Caco-2 (cell line): ENCODE measurements around the gene ARPP21. TPM values are rescaled to one million over a fixed set of nuclear protein-coding genes. Genes with fewer than 3 reads are reported as not detected.

Experiments
- BruUV-seq: library from RNA; stranded (reverse); fragments of 400-500 nt; replicated peaks from 2 replicates; lab custom pipeline; 2021; lab: Mats Ljungman, UMichigan
- CTCF ChIA-PET: fragments of 300-600 bp; sonication (Branson Sonifier 250); formaldehyde crosslinking; loops from one replicate; lab custom pipeline; 2022; ENCODE audit warnings: antibody characterized with exemption; lab: Charles Lee
- POLR2A ChIA-PET: fragments of 300-600 bp; sonication (Branson Sonifier 250); formaldehyde crosslinking; loops from one replicate; lab custom pipeline; 2022; ENCODE audit warnings: antibody characterized with exemption; lab: Charles Lee
- DNase-seq, 2 experiments: peaks; one replicate each; pipeline versions ENCODE4 v3.0.0 to v3.0.0-alpha.2; 2020 to 2022
- H3K27me3 ChIP-seq: replicated peaks from 2 replicates; pipeline ENCODE4 v1.6.0; 2011; ENCODE audit warnings: low read length; ENCODE audit not compliant: control insufficient read depth, insufficient read depth
- H3K36me3 ChIP-seq: 2 replicates; pipeline ENCODE4 v1.5.1; 2011; ENCODE audit warnings: low read length; ENCODE audit not compliant: control insufficient read depth, insufficient read depth
- H3K4me1 ChIP-seq: fragments of 250-450 bp; sonication (Bioruptor Pico); 2 replicates; pipeline ENCODE4 v1.5.1; 2020; ENCODE audit warnings: mild to moderate bottlenecking
- H3K4me3 ChIP-seq: 2 replicates; pipeline ENCODE4 v1.5.1; 2011; ENCODE audit warnings: low read depth, mild to moderate bottlenecking, control low read depth, low read length
- H3K9me3 ChIP-seq: fragments of 250-450 bp; sonication (Bioruptor Pico); 2 replicates; pipeline ENCODE4 v1.5.1; 2020; ENCODE audit warnings: mild to moderate bottlenecking, moderate library complexity
- H3K27ac Mint-ChIP-seq: one replicate; pipeline ENCODE4 v1.8.0; 2022; ENCODE audit warnings: mixed read lengths; ENCODE audit not compliant: unreplicated experiment
- H3K27me3 Mint-ChIP-seq: one replicate; pipeline ENCODE4 v1.8.0; 2022; ENCODE audit warnings: mixed read lengths; ENCODE audit not compliant: insufficient read depth, unreplicated experiment
- H3K36me3 Mint-ChIP-seq: one replicate; pipeline ENCODE4 v1.8.0; 2022; ENCODE audit warnings: mild to moderate bottlenecking, mixed read lengths; ENCODE audit not compliant: insufficient read depth, unreplicated experiment
- H3K4me1 Mint-ChIP-seq: one replicate; pipeline ENCODE4 v1.8.0; 2022; ENCODE audit warnings: low read depth, mixed read lengths; ENCODE audit not compliant: unreplicated experiment
- H3K4me3 Mint-ChIP-seq: one replicate; pipeline ENCODE4 v1.8.0; 2022; ENCODE audit warnings: mild to moderate bottlenecking, moderate library complexity, mixed read lengths; ENCODE audit not compliant: unreplicated experiment
- H3K9me3 Mint-ChIP-seq: one replicate; pipeline ENCODE4 v1.8.0; 2022; ENCODE audit warnings: mixed read lengths; ENCODE audit not compliant: unreplicated experiment
- CTCF ChIP-seq, 2 experiments: fragments of 200-600 bp in 1 of 2; IDR thresholded peaks; 1 replicate in 1 of 2; 2 replicates in 1 of 2; pipeline versions ENCODE4 v1.5.1 to v1.8.0; 2011 to 2022; ENCODE audit warnings: antibody characterized with exemption in 1 of 2, control low read depth in 1 of 2, inconsistent platforms in 1 of 2, low read depth in 1 of 2, low read length in 1 of 2, mild to moderate bottlenecking in 1 of 2, moderate library complexity in 1 of 2; ENCODE audit not compliant: insufficient read depth in 1 of 2, severe bottlenecking in 1 of 2, unreplicated experiment in 1 of 2
- intact Hi-C: fragments of 100-400 bp; cut with micrococcal nuclease; formaldehyde crosslinking; loops from one replicate; pipeline ENCODE4 v1.10.0; 2022; ENCODE audit not compliant: unreplicated experiment
- total RNA-seq: library from RNA; stranded (reverse); gene quantifications from 2 replicates; pipeline ENCODE4 v1.2.3, GENCODE V29; 2022

The ARPP21 gene
- total RNA-seq, 1 experiment from 2014 or later, result not detected

GRCh38 chr3:35777065-35777464, 137.7 kb downstream of the ARPP21 start:
- ChIA-PET CTCF (no interaction called here), POLR2A (no interaction called here)
- Mint-ChIP-seq H3K27me3 (no peaks in the 10 kb centered on the region), H3K9me3 (no peaks in the 10 kb centered on the region), H3K27ac (no peak overlapping the region), H3K36me3 (no peaks in the 10 kb centered on the region), H3K4me1 (peaks cover 15% of the 10 kb centered on the region), H3K4me3 (no peak overlapping the region)
- peaks cover 5% of the 10 kb centered on the region; the same call in 1 of the 2 replicates for H3K4me1 ChIP-seq
- intact Hi-C loops, result no loop called here
- no TSS peak for BruUV-seq
- H3K4me3 ChIP-seq, result no peak overlapping the region
- DNase-seq, result no peak
- no peaks in the 10 kb centered on the region; the same call in 1 of the 2 replicates for H3K36me3 ChIP-seq
- H3K27me3 ChIP-seq, result no peaks in the 10 kb centered on the region
- TF ChIP-seq CTCF (IDR thresholded peaks at IDR 0.05; ENCODE audit: insufficient read depth in 1 of 2, low read depth in 1 of 2, low read length in 1 of 2, severe bottlenecking in 1 of 2, unreplicated experiment in 1 of 2), result no peak
- H3K9me3 ChIP-seq, result no peaks in the 10 kb centered on the region

- no TSS peak for BruUV-seq
- intact Hi-C loops, result no loop called here
These were observed 138.5 kb downstream of the ARPP21 start for GRCh38 chr3:35777563-35778554.

More at GRCh38 chr3:35777563-35778554, 138.5 kb downstream of the ARPP21 start:
- H3K36me3 ChIP-seq, result no peaks in the 10 kb centered on the region; the same call in 1 of the 2 replicates
- no peak for DNase-seq
- no peaks in the 10 kb centered on the region for H3K27me3 Mint-ChIP-seq
- H3K4me3 Mint-ChIP-seq, result no peak overlapping the region
- peaks cover 5% of the 10 kb centered on the region; the same call in 1 of the 2 replicates for H3K4me1 ChIP-seq
- H3K9me3 ChIP-seq, result no peaks in the 10 kb centered on the region
- ChIA-PET CTCF (no interaction called here), POLR2A (no interaction called here)
- H3K4me1 Mint-ChIP-seq, result peaks cover 15% of the 10 kb centered on the region
- no peaks in the 10 kb centered on the region for H3K9me3 Mint-ChIP-seq
- H3K36me3 Mint-ChIP-seq, result no peaks in the 10 kb centered on the region
- no peaks in the 10 kb centered on the region for H3K27me3 ChIP-seq
- TF ChIP-seq CTCF (IDR thresholded peaks at IDR 0.05; ENCODE audit: insufficient read depth in 1 of 2, low read depth in 1 of 2, low read length in 1 of 2, severe bottlenecking in 1 of 2, unreplicated experiment in 1 of 2), result no peak
- no peak overlapping the region for H3K27ac Mint-ChIP-seq
- H3K4me3 ChIP-seq, result no peak overlapping the region
